DOHH2 (cell line): ENCODE measurements around the gene SHC3.

Source experiments
- H3F3A ChIP-seq: fragments of 200-600 bp; sonication (generic), shearing (Covaris generic); 2 replicates; pipeline ENCODE4 v1.6.0; 2016; ENCODE audit warnings: antibody characterized with exemption, mild to moderate bottlenecking; ENCODE audit not compliant: control insufficient read depth, insufficient read depth
- H3K27ac ChIP-seq: fragments of 200-600 bp; sonication (generic); 2 replicates; pipeline ENCODE4 v1.5.1; 2014; ENCODE audit warnings: low read depth, mild to moderate bottlenecking, low read length, moderate library complexity
- H3K27me3 ChIP-seq: fragments of 200-600 bp; sonication (generic); 2 replicates; pipeline ENCODE4 v1.6.1; 2014; ENCODE audit warnings: mild to moderate bottlenecking, low read length, mixed read lengths; ENCODE audit not compliant: control insufficient read depth
- H3K36me3 ChIP-seq: fragments of 200-600 bp; sonication (generic); 2 replicates; pipeline ENCODE4 v1.6.1; 2014; ENCODE audit warnings: mild to moderate bottlenecking, low read length, moderate library complexity, mixed read lengths; ENCODE audit not compliant: control insufficient read depth
- H3K4me1 ChIP-seq: fragments of 200-600 bp; sonication (generic); 2 replicates; pipeline ENCODE4 v1.6.1; 2014; ENCODE audit warnings: mild to moderate bottlenecking, low read length, mixed read lengths; ENCODE audit not compliant: control insufficient read depth
- H3K4me2 ChIP-seq: fragments of 200-600 bp; sonication (generic); 2 replicates; pipeline ENCODE4 v1.6.0; 2014; ENCODE audit warnings: mild to moderate bottlenecking, low read length, moderate library complexity
- H3K4me3 ChIP-seq: fragments of 200-600 bp; sonication (generic); 2 replicates; pipeline ENCODE4 v1.5.1; 2014; ENCODE audit warnings: mild to moderate bottlenecking, low read length, mixed read lengths
- H3K79me2 ChIP-seq: fragments of 200-600 bp; sonication (generic); 2 replicates; pipeline ENCODE4 v1.6.1; 2014; ENCODE audit warnings: mild to moderate bottlenecking, low read length, mixed read lengths; ENCODE audit not compliant: control insufficient read depth
- H3K9me2 ChIP-seq: fragments of 200-600 bp; sonication (generic); replicated peaks from 2 replicates; pipeline ENCODE4 v1.6.1; 2014; ENCODE audit warnings: mild to moderate bottlenecking, low read length, mixed read lengths; ENCODE audit not compliant: control insufficient read depth
- H3K9me3 ChIP-seq: fragments of 200-600 bp; sonication (generic); 2 replicates; pipeline ENCODE4 v1.6.1; 2014; ENCODE audit warnings: antibody characterized with exemption, low read length, mixed read lengths; ENCODE audit not compliant: control insufficient read depth, insufficient read depth
- H4K20me1 ChIP-seq: fragments of 200-600 bp; sonication (generic); 2 replicates; pipeline ENCODE4 v1.6.0; 2014; ENCODE audit warnings: low read depth, mild to moderate bottlenecking, antibody characterized with exemption, low read length, moderate library complexity; ENCODE audit not compliant: control insufficient read depth, insufficient read depth
- CTCF ChIP-seq: fragments of 200-600 bp; sonication (generic); IDR thresholded peaks from one replicate; pipeline ENCODE4 v1.5.1; 2014; ENCODE audit warnings: antibody characterized with exemption, mild to moderate bottlenecking, low read depth, low read length; ENCODE audit not compliant: poor library complexity, severe bottlenecking
- EZH2phosphoT487 ChIP-seq: fragments of 200-600 bp; sonication (generic); IDR thresholded peaks from 2 replicates; pipeline ENCODE4 v1.6.1; 2017; ENCODE audit warnings: borderline replicate concordance, mild to moderate bottlenecking, antibody characterized with exemption, low read length, moderate library complexity, mixed read lengths

The SHC3 gene

GRCh38 chr9:88996046-88996920, 182.3 kb downstream of the SHC3 start:
- Histone ChIP-seq H3K4me2 (no peak overlapping the region), H4K20me1 (no peaks in the 10 kb centered on the region), H3K79me2 (no peaks in the 10 kb centered on the region), H3K9me3 (no peaks in the 10 kb centered on the region), H3F3A (no peaks in the 10 kb centered on the region), H3K27ac (no peak overlapping the region), H3K9me2 (no peaks in the 10 kb centered on the region), H3K27me3 (no peaks in the 10 kb centered on the region), H3K36me3 (no peaks in the 10 kb centered on the region), H3K4me1 (no peaks in the 10 kb centered on the region), H3K4me3 (no peak overlapping the region)
- TF ChIP-seq CTCF, result no peak
- TF ChIP-seq EZH2phosphoT487, result no peak

- Histone ChIP-seq H3K4me3 (no peak overlapping the region), H4K20me1 (no peaks in the 10 kb centered on the region), H3K36me3 (no peaks in the 10 kb centered on the region), H3K4me1 (no peaks in the 10 kb centered on the region), H3K9me2 (no peaks in the 10 kb centered on the region), H3K9me3 (no peaks in the 10 kb centered on the region), H3K4me2 (no peak overlapping the region), H3F3A (no peaks in the 10 kb centered on the region), H3K27me3 (no peaks in the 10 kb centered on the region), H3K79me2 (no peaks in the 10 kb centered on the region), H3K27ac (no peak overlapping the region)
- TF ChIP-seq EZH2phosphoT487, result no peak
- TF ChIP-seq CTCF, result no peak
Measured at GRCh38 chr9:88995627-88996026, 183.0 kb downstream of the SHC3 start.

GRCh38 chr9:88995200-88995577, 183.4 kb downstream of the SHC3 start:
- no peaks in the 10 kb centered on the region for H3K4me1 ChIP-seq
- no peaks in the 10 kb centered on the region for H3F3A ChIP-seq
- no peaks in the 10 kb centered on the region for H4K20me1 ChIP-seq
- H3K9me3 ChIP-seq, result no peaks in the 10 kb centered on the region
- H3K4me2 ChIP-seq, result no peak overlapping the region
- no peaks in the 10 kb centered on the region for H3K79me2 ChIP-seq
- H3K27me3 ChIP-seq, result no peaks in the 10 kb centered on the region
- no peaks in the 10 kb centered on the region for H3K9me2 ChIP-seq
- TF ChIP-seq EZH2phosphoT487 (no peak), CTCF (no peak)
- H3K4me3 ChIP-seq, result no peak overlapping the region
- H3K36me3 ChIP-seq, result no peaks in the 10 kb centered on the region
- H3K27ac ChIP-seq, result no peak overlapping the region
